Skeletal muscle satellite cell (primary cell): Measurements from ENCODE around the gene SLC4A5.

ENCODE experiments used
- H3K27me3 ChIP-seq: 2 replicates; pipeline ENCODE4 v1.7.0; 2013; ENCODE audit warnings: low read length; ENCODE audit not compliant: control insufficient read depth, insufficient read depth
- H3K36me3 ChIP-seq: 2 replicates; pipeline ENCODE4 v1.7.0; 2013; ENCODE audit warnings: mild to moderate bottlenecking, control low read depth, low read length; ENCODE audit not compliant: insufficient read depth
- H3K4me1 ChIP-seq: 2 replicates; pipeline ENCODE4 v1.7.0; 2013; ENCODE audit warnings: low read length; ENCODE audit not compliant: control insufficient read depth, insufficient read depth
- H3K4me2 ChIP-seq: 2 replicates; pipeline ENCODE4 v1.7.0; 2013; ENCODE audit warnings: mild to moderate bottlenecking, low read length
- H3K4me3 ChIP-seq: 2 replicates; pipeline ENCODE4 v1.7.0; 2013; ENCODE audit warnings: low read length
- H3K9ac ChIP-seq: 2 replicates; pipeline ENCODE4 v1.7.0; 2013; ENCODE audit warnings: mild to moderate bottlenecking, low read depth, low read length, moderate library complexity
- H3K9me3 ChIP-seq: replicated peaks from 2 replicates; pipeline ENCODE4 v1.7.0; 2013; ENCODE audit warnings: mild to moderate bottlenecking, control low read depth, low read length

The SLC4A5 gene

GRCh38 chr2:74312913-74313312 lies 30.3 kb downstream of the SLC4A5 start:
- H3K4me1 ChIP-seq, result no peaks in the 10 kb centered on the region
- no peaks in the 10 kb centered on the region for H3K27me3 ChIP-seq
- H3K4me2 ChIP-seq, result no peak overlapping the region
- no peaks in the 10 kb centered on the region for H3K36me3 ChIP-seq
- H3K4me3 ChIP-seq, result no peak overlapping the region
- no peak overlapping the region for H3K9ac ChIP-seq
- H3K9me3 ChIP-seq, result no peaks in the 10 kb centered on the region

GRCh38 chr2:74307720-74308119 lies 35.5 kb downstream of the SLC4A5 start:
- no peaks in the 10 kb centered on the region for H3K4me1 ChIP-seq
- no peaks in the 10 kb centered on the region for H3K9me3 ChIP-seq
- no peak overlapping the region for H3K4me3 ChIP-seq
- no peaks in the 10 kb centered on the region for H3K27me3 ChIP-seq
- no peak overlapping the region for H3K9ac ChIP-seq
- H3K4me2 ChIP-seq, result no peak overlapping the region
- no peaks in the 10 kb centered on the region for H3K36me3 ChIP-seq

GRCh38 chr2:74304332-74305148 lies 38.7 kb downstream of the SLC4A5 start:
- no peaks in the 10 kb centered on the region for H3K9me3 ChIP-seq
- H3K27me3 ChIP-seq, result no peaks in the 10 kb centered on the region
- no peaks in the 10 kb centered on the region for H3K36me3 ChIP-seq
- no peak overlapping the region for H3K4me2 ChIP-seq
- H3K4me3 ChIP-seq, result no peak overlapping the region
- no peaks in the 10 kb centered on the region for H3K4me1 ChIP-seq
- no peak overlapping the region for H3K9ac ChIP-seq

GRCh38 chr2:74302865-74303264 lies 40.4 kb downstream of the SLC4A5 start:
- no peaks in the 10 kb centered on the region for H3K27me3 ChIP-seq
- no peaks in the 10 kb centered on the region for H3K9me3 ChIP-seq
- no peak overlapping the region for H3K4me2 ChIP-seq
- H3K4me3 ChIP-seq, result no peak overlapping the region
- H3K36me3 ChIP-seq, result no peaks in the 10 kb centered on the region
- no peak overlapping the region for H3K9ac ChIP-seq
- no peaks in the 10 kb centered on the region for H3K4me1 ChIP-seq

GRCh38 chr2:74301262-74301661 lies 42.0 kb downstream of the SLC4A5 start:
- H3K27me3 ChIP-seq, result no peaks in the 10 kb centered on the region
- H3K4me3 ChIP-seq, result no peak overlapping the region
- no peak overlapping the region for H3K4me2 ChIP-seq
- H3K4me1 ChIP-seq, result no peaks in the 10 kb centered on the region
- H3K9me3 ChIP-seq, result no peaks in the 10 kb centered on the region
- H3K36me3 ChIP-seq, result no peaks in the 10 kb centered on the region
- no peak overlapping the region for H3K9ac ChIP-seq

- no peaks in the 10 kb centered on the region for H3K27me3 ChIP-seq
- H3K9me3 ChIP-seq, result no peaks in the 10 kb centered on the region
- H3K36me3 ChIP-seq, result no peaks in the 10 kb centered on the region
- no peak overlapping the region for H3K9ac ChIP-seq
- H3K4me3 ChIP-seq, result no peak overlapping the region
- H3K4me2 ChIP-seq, result no peak overlapping the region
- no peaks in the 10 kb centered on the region for H3K4me1 ChIP-seq
Measured at GRCh38 chr2:74300506-74300905, 42.7 kb downstream of the SLC4A5 start.

GRCh38 chr2:74297950-74298349 lies 45.3 kb downstream of the SLC4A5 start:
- Histone ChIP-seq H3K4me1 (no peaks in the 10 kb centered on the region), H3K9ac (no peak overlapping the region), H3K27me3 (no peaks in the 10 kb centered on the region), H3K9me3 (no peaks in the 10 kb centered on the region), H3K4me3 (no peak overlapping the region), H3K36me3 (no peaks in the 10 kb centered on the region), H3K4me2 (no peak overlapping the region)

- Histone ChIP-seq H3K9me3 (no peaks in the 10 kb centered on the region), H3K36me3 (no peaks in the 10 kb centered on the region), H3K27me3 (no peaks in the 10 kb centered on the region), H3K4me1 (no peaks in the 10 kb centered on the region), H3K4me2 (no peak overlapping the region), H3K4me3 (no peak overlapping the region), H3K9ac (no peak overlapping the region)
Measured at GRCh38 chr2:74297391-74297790, 45.8 kb downstream of the SLC4A5 start.

GRCh38 chr2:74293191-74293991 lies 49.8 kb downstream of the SLC4A5 start:
- H3K4me1 ChIP-seq, result no peaks in the 10 kb centered on the region
- no peak overlapping the region for H3K4me2 ChIP-seq
- peaks cover 6% of the 10 kb centered on the region for H3K27me3 ChIP-seq
- no peaks in the 10 kb centered on the region for H3K36me3 ChIP-seq
- no peaks in the 10 kb centered on the region for H3K9me3 ChIP-seq
- H3K4me3 ChIP-seq, result no peak overlapping the region
- no peak overlapping the region for H3K9ac ChIP-seq

- Histone ChIP-seq H3K4me1 (no peaks in the 10 kb centered on the region), H3K4me2 (no peak overlapping the region), H3K4me3 (no peak overlapping the region), H3K9ac (no peak overlapping the region), H3K27me3 (peaks cover 6% of the 10 kb centered on the region), H3K9me3 (no peaks in the 10 kb centered on the region), H3K36me3 (no peaks in the 10 kb centered on the region)
Measured at GRCh38 chr2:74292751-74293150, 50.5 kb downstream of the SLC4A5 start.

GRCh38 chr2:74291886-74292621 lies 51.2 kb downstream of the SLC4A5 start:
- Histone ChIP-seq H3K4me1 (no peaks in the 10 kb centered on the region), H3K4me3 (no peak overlapping the region), H3K27me3 (peaks cover 6% of the 10 kb centered on the region), H3K4me2 (no peak overlapping the region), H3K9me3 (no peaks in the 10 kb centered on the region), H3K9ac (no peak overlapping the region), H3K36me3 (no peaks in the 10 kb centered on the region)
